LNCaP clone FGC (cell line): ENCODE measurements around the gene CELF6.

Source experiments
- DNase-seq: peaks from one replicate; pipeline ENCODE4 v3.0.0-alpha.2; 2011; ENCODE audit warnings: low read depth
- H3K4me3 ChIP-seq: 2 replicates; pipeline ENCODE4 v1.5.1; 2011; ENCODE audit warnings: mild to moderate bottlenecking, low read depth, low read length, control low read depth
- CTCF ChIP-seq: IDR thresholded peaks from 2 replicates; pipeline ENCODE4 v1.5.1; 2012; ENCODE audit warnings: mild to moderate bottlenecking; ENCODE audit not compliant: control insufficient read depth, insufficient read depth; ENCODE audit errors: extremely low read depth

CELF6 gene

DNA sequence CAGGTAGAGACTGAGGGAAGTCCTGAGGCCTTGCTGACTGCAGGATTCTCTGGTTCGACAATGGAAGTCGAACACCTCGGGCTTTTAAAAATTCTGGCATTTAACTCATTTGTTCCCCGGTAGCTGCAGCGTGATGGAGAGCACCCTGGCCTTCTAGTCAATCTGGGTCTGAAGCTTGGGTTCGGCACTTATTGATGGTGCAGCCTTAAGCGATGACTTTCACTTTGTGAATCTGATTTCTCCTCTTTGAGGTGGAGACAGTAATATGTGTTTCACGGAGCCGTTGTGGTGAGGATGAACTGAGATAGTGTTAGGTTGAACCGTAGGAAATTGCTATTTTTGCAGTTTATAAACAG is 47.0 kb downstream of the CELF6 start:
- no peak overlapping the region for H3K4me3 ChIP-seq
- TF ChIP-seq CTCF = no peak
- DNase-seq = no peak

GRCh38 chr15:72272213-72272996 is 47.6 kb downstream of the CELF6 start, which contains the start of gene PARP6:
PARP6 (minus strand) TSS chr15:72272554; CDS start chr15:72267477, 5,077 bp downstream.
- H3K4me3 ChIP-seq = no peak within 1 kb of the TSS
- no peak for DNase-seq
- TF ChIP-seq CTCF = no peak

DNA sequence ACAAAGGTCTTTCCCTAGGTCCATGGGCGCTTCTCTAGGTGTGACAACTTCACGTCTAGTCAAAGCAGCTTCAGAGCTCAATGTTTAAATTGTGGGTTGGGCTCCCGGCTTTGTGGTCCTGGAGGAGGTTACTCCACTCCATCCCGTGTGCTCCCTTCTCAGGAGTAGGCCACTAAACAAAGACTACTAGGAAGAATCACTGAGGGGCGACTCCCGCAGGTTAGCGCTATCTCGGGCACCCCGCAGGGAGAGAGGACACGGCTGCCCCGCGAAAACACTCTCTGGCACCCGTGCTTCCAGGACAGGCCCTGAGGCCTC is 48.1 kb downstream of the CELF6 start:
- no peak overlapping the region for H3K4me3 ChIP-seq
- no peak for TF ChIP-seq CTCF
- no peak for DNase-seq

DNA sequence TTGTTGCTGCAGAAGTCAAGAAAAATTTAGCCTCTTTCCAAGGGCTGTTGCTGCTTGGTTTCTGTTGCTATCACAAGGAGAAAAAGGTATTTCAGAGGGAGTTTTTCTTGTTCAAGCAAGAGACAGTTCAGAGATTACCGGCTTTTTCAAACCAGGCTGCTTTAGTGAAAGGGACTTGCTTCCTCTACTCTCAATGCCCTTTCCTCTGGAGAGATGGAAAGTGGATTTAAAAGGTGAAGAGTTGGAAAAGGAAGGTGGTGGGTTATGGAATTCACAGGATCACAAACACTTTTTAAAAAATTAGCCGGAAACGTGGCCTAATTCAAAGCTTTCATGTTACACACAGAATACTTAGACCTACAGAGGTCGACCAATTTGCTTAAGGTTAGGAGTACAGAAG is 48.7 kb downstream of the CELF6 start:
- TF ChIP-seq CTCF = no peak
- DNase-seq = no peak
- no peak overlapping the region for H3K4me3 ChIP-seq

DNA sequence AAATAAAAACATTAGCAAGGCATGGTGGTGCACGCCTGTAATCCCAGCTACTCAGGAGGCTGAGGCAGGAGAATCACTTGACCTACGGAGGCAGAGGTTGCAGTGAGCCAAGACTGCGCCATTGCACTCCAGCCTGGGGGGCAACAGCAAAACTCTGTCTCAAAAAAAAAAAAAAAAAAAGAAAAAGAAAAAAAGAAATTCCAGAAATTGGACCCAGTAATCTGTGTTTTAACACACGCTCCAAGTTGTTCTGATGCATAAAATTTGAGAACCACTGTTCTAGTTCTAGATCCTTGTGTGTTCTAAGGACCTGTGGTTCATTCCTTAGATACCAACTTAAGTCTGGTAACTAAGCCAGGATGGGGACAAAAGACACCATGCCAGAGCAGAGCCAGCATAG is 50.2 kb downstream of the CELF6 start:
- H3K4me3 ChIP-seq = no peak overlapping the region
- no peak for TF ChIP-seq CTCF

DNA sequence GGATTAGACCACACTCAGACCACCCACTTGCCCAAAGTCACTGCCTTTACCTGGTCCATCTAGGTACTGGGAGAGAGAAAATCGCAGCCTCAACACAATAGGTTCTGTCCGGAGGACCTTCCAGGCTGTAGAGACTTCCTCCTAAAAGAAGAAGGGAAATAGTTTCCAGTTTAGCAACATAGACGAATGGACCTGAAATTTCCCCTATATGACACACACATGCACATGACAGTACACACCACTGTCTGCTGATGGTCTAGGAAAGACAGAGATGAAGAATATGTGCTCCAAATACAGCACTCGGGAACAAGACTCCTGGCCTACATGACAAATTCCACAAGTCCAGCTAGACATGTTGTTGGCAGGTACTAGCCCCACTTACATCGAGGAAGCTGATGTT is 54.9 kb downstream of the CELF6 start:
- no peak for TF ChIP-seq CTCF
- no peak overlapping the region for H3K4me3 ChIP-seq
- DNase-seq = no peak

More for the DNA sequence above, 50.2 kb downstream of the CELF6 start:
- DNase-seq = no peak
